ENCODE measurements around the gene FTCDNL1. TPM values are rescaled to one million over a fixed set of nuclear protein-coding genes. Genes with fewer than 3 reads are reported as not detected.

The FTCDNL1 gene
- polyA plus RNA-seq, 2 of the 4 experiments (the other 2 are of a cell fraction) = 2.1 to 5.2 TPM

- 80% methylated on average over 11 of the region's 11 CpGs for WGBS (ENCODE audit: missing lambda C conversion rate)
- H3K4me2 ChIP-seq = no peak overlapping the region
- no peak overlapping the region for H3K4me3 ChIP-seq
- no peaks in the 10 kb centered on the region for H3K9me3 ChIP-seq
- H3K27ac ChIP-seq = no peak overlapping the region
- TF ChIP-seq HES2 (IDR thresholded peaks at IDR 0.05) (no peak), SREBF2 (IDR thresholded peaks at IDR 0.05) (no peak), ESRRA (IDR thresholded peaks at IDR 0.05; ENCODE audit: borderline replicate concordance, low read length) (no peak), SMC3 (IDR thresholded peaks at IDR 0.05) (no peak), RNF2 (IDR thresholded peaks at IDR 0.05; ENCODE audit: borderline replicate concordance, low read depth) (no peak), E2F6 (IDR thresholded peaks at IDR 0.05; ENCODE audit: borderline replicate concordance, low read depth) (no peak), CBX2 (IDR thresholded peaks at IDR 0.05; ENCODE audit: borderline replicate concordance, low read depth) (no peak), USF2 (IDR thresholded peaks at IDR 0.05) (no peak), TFCP2L1 (CRISPR knock-in tag; IDR thresholded peaks at IDR 0.05) (no peak)
- ChIA-PET POLR2A (no interaction called here), CTCF (interaction anchor here (1.9 kb wide), 1 partner anchor 16 kb away, joined by 4 read pairs; no protein-coding TSS in a partner anchor)
- no peak for ATAC-seq
- no peak for FAIRE-seq
- no peak for DNase-seq (ENCODE audit: low read depth in 1 of 2, low spot score in 1 of 2)
- H3K4me1 ChIP-seq = peaks cover 6% of the 10 kb centered on the region; the same call in 1 of the 3 replicates
Measured at GRCh38 chr2:199848389-199849130, 2.4 kb downstream of the FTCDNL1 start.

- 46% methylated on average over 2 of the region's 2 CpGs for WGBS (ENCODE audit: missing lambda C conversion rate)
- Histone ChIP-seq H3K4me3 (no peak overlapping the region), H3K27ac (no peak overlapping the region), H3K4me2 (no peak overlapping the region), H3K9me3 (no peaks in the 10 kb centered on the region), H3K4me1 (peaks cover 6% of the 10 kb centered on the region; the same call in 1 of the 3 replicates)
- no peak for DNase-seq (ENCODE audit: low read depth in 1 of 2, low spot score in 1 of 2)
- no peak for FAIRE-seq
- CTCF ChIA-PET = interaction anchor here (0.6 to 2.7 kb wide), 4 partner anchors 14 to 143 kb away, joined by 3 to 9 read pairs (median 4); no protein-coding TSS in a partner anchor
- TF ChIP-seq HOXA7 (CRISPR knock-in tag; IDR thresholded peaks at IDR 0.05) (no peak), USF2 (IDR thresholded peaks at IDR 0.05) (no peak), NR3C1 (IDR thresholded peaks at IDR 0.05) (no peak), POLR2A (IDR thresholded peaks at IDR 0.05; ENCODE audit: low read length) (no peak), MAFK (IDR thresholded peaks at IDR 0.05; ENCODE audit: partially characterized antibody) (no peak), HES2 (IDR thresholded peaks at IDR 0.05) (no peak), CTCF (IDR thresholded peaks at IDR 0.05) (no peak), HOXB5 (CRISPR knock-in tag; IDR thresholded peaks at IDR 0.05) (no peak), EHMT2 (IDR thresholded peaks at IDR 0.05; ENCODE audit: low read depth) (no peak)
- ATAC-seq = no peak
- POLR2A ChIA-PET = no interaction called here
Measured at GRCh38 chr2:199847181-199847864, 3.7 kb downstream of the FTCDNL1 start.

All from A549 (cell line).